ENCODE results near the gene DNAJC13. TPM values are rescaled to one million over a fixed set of nuclear protein-coding genes. Genes with fewer than 3 reads are reported as not detected.

DNAJC13 gene
- total RNA-seq, 1 donor from 2014 or later = 38.9 TPM

DNA sequence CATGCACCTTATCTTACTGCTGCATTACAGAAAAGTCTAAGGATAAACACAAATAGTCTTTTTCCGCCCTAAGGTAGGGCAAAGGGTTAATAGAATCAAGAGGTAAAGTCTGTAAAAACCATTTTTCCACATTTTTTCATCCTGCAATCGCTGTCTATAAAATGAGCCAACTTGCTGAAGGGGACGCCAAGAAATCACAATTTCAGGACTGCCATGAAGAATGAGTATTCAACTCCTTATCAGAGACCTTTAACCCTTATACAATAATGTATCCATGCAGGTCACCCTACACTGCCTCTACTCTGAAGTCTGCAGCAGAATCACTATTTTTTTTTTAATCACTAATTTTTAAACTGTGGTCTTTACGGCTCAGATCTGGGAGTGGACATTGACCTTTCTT lies 1.1 kb upstream of the DNAJC13 start:
- Histone ChIP-seq H3K4me3 (ENCODE audit: low read depth, low read length) (no peak overlapping the region), H3K36me3 (ENCODE audit: control insufficient read depth, insufficient read depth, low read length) (no peaks in the 10 kb centered on the region), H3K27me3 (ENCODE audit: control insufficient read depth, insufficient read depth, low read length) (no peaks in the 10 kb centered on the region)
- TF ChIP-seq, protein P1, sequence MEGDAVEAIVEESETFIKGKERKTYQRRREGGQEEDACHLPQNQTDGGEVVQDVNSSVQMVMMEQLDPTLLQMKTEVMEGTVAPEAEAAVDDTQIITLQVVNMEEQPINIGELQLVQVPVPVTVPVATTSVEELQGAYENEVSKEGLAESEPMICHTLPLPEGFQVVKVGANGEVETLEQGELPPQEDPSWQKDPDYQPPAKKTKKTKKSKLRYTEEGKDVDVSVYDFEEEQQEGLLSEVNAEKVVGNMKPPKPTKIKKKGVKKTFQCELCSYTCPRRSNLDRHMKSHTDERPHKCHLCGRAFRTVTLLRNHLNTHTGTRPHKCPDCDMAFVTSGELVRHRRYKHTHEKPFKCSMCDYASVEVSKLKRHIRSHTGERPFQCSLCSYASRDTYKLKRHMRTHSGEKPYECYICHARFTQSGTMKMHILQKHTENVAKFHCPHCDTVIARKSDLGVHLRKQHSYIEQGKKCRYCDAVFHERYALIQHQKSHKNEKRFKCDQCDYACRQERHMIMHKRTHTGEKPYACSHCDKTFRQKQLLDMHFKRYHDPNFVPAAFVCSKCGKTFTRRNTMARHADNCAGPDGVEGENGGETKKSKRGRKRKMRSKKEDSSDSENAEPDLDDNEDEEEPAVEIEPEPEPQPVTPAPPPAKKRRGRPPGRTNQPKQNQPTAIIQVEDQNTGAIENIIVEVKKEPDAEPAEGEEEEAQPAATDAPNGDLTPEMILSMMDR (IDR thresholded peaks at IDR 0.05; ENCODE audit: insufficient read depth, low read length, poor library complexity, severe bottlenecking) = no peak
- no peak for DNase-seq (ENCODE audit: low read depth)

- H3K4me3 ChIP-seq (ENCODE audit: low read depth, low read length) = peak overlapping the region; percentile 71
- TF ChIP-seq, protein P1 (IDR thresholded peaks at IDR 0.05; ENCODE audit: insufficient read depth, low read length, poor library complexity, severe bottlenecking) = no peak
- no peaks in the 10 kb centered on the region for H3K27me3 ChIP-seq (ENCODE audit: control insufficient read depth, insufficient read depth, low read length)
- no peaks in the 10 kb centered on the region for H3K36me3 ChIP-seq (ENCODE audit: control insufficient read depth, insufficient read depth, low read length)
- no peak for DNase-seq (ENCODE audit: low read depth)
These were observed 551 bp downstream of the DNAJC13 start for GRCh38 chr3:132417695-132418411.

DNA sequence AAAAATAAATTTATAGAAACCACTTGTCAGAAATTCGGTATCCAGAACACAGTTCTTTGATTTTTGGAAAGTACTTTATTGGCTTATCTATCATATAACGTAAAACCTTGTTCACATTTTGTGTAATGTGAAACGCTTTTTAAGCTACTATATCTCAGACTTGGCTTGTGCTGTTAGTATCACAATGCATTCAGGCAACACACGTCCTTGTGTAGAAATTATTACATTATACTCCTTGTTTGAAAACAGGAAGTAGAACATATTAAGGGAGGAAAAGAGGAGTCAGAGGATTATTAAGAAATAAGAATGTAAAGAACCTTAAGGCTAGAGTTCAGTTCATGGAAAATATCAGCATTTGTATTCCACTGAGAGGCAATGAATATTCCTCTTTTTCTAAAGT lies 1.6 kb downstream of the DNAJC13 start:
- Histone ChIP-seq H3K27me3 (ENCODE audit: control insufficient read depth, insufficient read depth, low read length) (no peaks in the 10 kb centered on the region), H3K4me3 (ENCODE audit: low read depth, low read length) (peak overlapping the region; percentile 71), H3K36me3 (ENCODE audit: control insufficient read depth, insufficient read depth, low read length) (no peaks in the 10 kb centered on the region)
- TF ChIP-seq, protein P1 (IDR thresholded peaks at IDR 0.05; ENCODE audit: insufficient read depth, low read length, poor library complexity, severe bottlenecking) = no peak
- DNase-seq (ENCODE audit: low read depth) = no peak

DNA sequence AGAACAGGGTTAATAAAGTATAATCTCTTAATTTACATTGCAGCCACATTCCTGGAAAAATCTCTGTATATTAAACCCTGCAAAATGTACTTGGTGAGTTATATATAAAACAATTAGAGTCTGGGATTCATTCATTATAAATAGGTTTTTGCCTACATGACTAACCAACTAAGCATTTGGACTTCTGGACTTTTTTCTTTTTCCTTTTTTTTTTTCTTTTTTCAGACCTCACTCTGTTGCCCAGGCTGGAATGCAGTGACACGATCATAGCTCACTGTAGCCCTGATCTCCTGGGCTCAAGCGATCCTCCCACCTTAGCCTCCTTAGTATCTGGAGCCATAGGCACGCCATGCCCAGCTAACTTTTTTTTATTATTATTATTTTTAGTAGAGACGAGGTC lies 4.5 kb downstream of the DNAJC13 start:
- TF ChIP-seq, protein P1 (IDR thresholded peaks at IDR 0.05; ENCODE audit: insufficient read depth, low read length, poor library complexity, severe bottlenecking) = no peak
- DNase-seq (ENCODE audit: low read depth) = no peak
- Histone ChIP-seq H3K27me3 (ENCODE audit: control insufficient read depth, insufficient read depth, low read length) (no peaks in the 10 kb centered on the region), H3K36me3 (ENCODE audit: control insufficient read depth, insufficient read depth, low read length) (no peaks in the 10 kb centered on the region), H3K4me3 (ENCODE audit: low read depth, low read length) (no peak overlapping the region)

DNA sequence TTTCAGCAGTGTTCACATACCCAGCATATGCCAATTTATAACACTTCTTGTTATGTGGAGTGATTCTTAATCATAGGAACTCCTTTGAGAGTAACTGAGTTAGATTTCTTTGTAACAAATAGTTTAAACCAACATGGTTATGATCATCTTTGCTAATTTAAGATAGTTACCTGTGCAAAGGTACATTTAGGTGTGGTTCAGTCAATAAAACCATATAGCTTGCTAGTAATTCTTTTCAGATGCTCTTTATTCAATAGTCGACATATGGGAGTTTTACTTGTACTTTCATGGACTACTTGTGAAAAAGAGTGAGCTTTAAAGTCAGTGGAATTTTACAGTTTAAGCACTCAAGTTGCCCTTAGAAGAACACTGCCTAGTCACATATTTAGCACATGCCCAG lies 5.2 kb downstream of the DNAJC13 start:
- H3K27me3 ChIP-seq (ENCODE audit: control insufficient read depth, insufficient read depth, low read length) = no peaks in the 10 kb centered on the region
- no peak for DNase-seq (ENCODE audit: low read depth)
- TF ChIP-seq, protein P1 (IDR thresholded peaks at IDR 0.05; ENCODE audit: insufficient read depth, low read length, poor library complexity, severe bottlenecking) = no peak

DNA sequence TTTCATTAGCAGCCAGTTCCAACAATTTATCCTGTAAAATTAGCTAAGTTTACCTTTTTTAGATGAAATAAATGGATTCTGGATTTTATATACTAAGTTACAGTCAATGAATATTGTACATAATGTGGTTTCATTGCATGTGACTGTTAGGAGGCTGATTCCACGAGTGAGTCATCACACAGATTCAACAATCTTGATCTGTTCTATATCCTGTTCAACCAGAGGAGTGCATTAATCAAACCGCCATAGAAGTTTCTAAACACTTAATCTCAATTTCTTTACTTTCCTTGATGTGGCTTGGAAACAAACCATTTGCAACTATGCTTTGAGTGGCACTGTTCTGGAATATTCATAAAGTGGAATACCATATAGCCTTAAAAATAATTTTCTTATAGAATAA lies 15.3 kb downstream of the DNAJC13 start:
- Histone ChIP-seq H3K36me3 (ENCODE audit: control insufficient read depth, insufficient read depth, low read length) (no peaks in the 10 kb centered on the region), H3K27me3 (ENCODE audit: control insufficient read depth, insufficient read depth, low read length) (no peaks in the 10 kb centered on the region), H3K4me3 (ENCODE audit: low read depth, low read length) (no peak overlapping the region)
- peak; percentile 54 for DNase-seq (ENCODE audit: low read depth)
- TF ChIP-seq, protein P1 (IDR thresholded peaks at IDR 0.05; ENCODE audit: insufficient read depth, low read length, poor library complexity, severe bottlenecking) = no peak

More for the DNA sequence above, 5.2 kb downstream of the DNAJC13 start:
- Histone ChIP-seq H3K4me3 (ENCODE audit: low read depth, low read length) (no peak overlapping the region), H3K36me3 (ENCODE audit: control insufficient read depth, insufficient read depth, low read length) (no peaks in the 10 kb centered on the region)

Data from kidney epithelial cell (primary cell).